ENCODE results near the gene DDA1. TPM values are rescaled to one million over a fixed set of nuclear protein-coding genes. Genes with fewer than 3 reads are reported as not detected.

Gene DDA1
- total RNA-seq, 1 donor = 11.6 TPM

DNA sequence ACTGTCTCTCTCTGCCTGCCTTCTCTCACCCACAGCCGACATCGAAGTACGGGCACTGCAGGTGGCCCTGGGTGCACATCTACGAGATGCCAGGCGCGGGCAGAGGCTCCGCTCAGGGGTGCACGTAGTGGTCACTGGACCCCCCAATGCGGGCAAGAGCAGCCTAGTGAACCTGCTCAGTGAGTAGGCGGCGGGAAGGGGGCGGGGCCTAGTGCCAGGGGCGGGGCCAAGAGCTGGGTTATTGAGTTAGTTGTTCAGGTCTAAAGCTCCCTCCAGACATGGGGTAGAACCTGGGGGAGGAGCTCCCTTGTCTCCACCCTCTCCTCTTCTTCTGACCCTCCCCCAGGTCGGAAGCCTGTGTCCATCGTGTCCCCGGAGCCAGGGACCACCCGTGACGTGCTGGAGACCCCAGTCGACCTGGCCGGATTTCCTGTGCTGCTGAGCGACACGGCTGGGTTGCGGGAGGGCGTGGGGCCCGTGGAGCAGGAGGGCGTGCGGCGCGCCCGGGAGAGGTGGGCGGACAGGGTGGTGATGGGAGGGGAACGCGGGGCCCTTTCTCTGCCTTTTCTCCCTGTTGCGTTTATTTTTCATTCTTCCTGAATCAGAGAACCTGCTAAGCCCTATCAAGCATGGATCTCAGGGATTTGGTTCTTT lies 29.9 kb downstream of the DDA1 start:
- Histone ChIP-seq H3K9me3 (ENCODE audit: low read depth, low read length) (no peaks in the 10 kb centered on the region), H3K4me1 (ENCODE audit: insufficient read depth, low read length) (peaks cover 17% of the 10 kb centered on the region)
- DNase-seq (ENCODE audit: insufficient read length, low spot score, missing footprints) = peak; percentile 70

GRCh38 chr19:17340302-17340870 lies 31.0 kb downstream of the DDA1 start:
- Histone ChIP-seq H3K4me1 (ENCODE audit: insufficient read depth, low read length) (peaks cover 8% of the 10 kb centered on the region), H3K4me2 (ENCODE audit: insufficient read depth, low read length) (no peak overlapping the region), H3K27me3 (ENCODE audit: insufficient read depth, low read length) (no peaks in the 10 kb centered on the region), H2AFZ (ENCODE audit: low read length) (no peak overlapping the region), H3K27ac (ENCODE audit: low read depth, low read length) (no peak overlapping the region), H3K9me3 (ENCODE audit: low read depth, low read length) (no peaks in the 10 kb centered on the region), H3K4me3 (ENCODE audit: insufficient read depth, low read length) (no peak overlapping the region), H3K36me3 (ENCODE audit: insufficient read depth, low read length) (no peaks in the 10 kb centered on the region), H4K20me1 (ENCODE audit: insufficient read depth, low read length) (no peaks in the 10 kb centered on the region), H3K79me2 (ENCODE audit: insufficient read depth, low read length) (no peaks in the 10 kb centered on the region)
- TF ChIP-seq, protein P1, sequence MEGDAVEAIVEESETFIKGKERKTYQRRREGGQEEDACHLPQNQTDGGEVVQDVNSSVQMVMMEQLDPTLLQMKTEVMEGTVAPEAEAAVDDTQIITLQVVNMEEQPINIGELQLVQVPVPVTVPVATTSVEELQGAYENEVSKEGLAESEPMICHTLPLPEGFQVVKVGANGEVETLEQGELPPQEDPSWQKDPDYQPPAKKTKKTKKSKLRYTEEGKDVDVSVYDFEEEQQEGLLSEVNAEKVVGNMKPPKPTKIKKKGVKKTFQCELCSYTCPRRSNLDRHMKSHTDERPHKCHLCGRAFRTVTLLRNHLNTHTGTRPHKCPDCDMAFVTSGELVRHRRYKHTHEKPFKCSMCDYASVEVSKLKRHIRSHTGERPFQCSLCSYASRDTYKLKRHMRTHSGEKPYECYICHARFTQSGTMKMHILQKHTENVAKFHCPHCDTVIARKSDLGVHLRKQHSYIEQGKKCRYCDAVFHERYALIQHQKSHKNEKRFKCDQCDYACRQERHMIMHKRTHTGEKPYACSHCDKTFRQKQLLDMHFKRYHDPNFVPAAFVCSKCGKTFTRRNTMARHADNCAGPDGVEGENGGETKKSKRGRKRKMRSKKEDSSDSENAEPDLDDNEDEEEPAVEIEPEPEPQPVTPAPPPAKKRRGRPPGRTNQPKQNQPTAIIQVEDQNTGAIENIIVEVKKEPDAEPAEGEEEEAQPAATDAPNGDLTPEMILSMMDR (IDR thresholded peaks at IDR 0.05; ENCODE audit: extremely low read depth, low read depth, low read length) = no peak
- peak; percentile 69 for DNase-seq (ENCODE audit: insufficient read length, low spot score, missing footprints)

More for the DNA sequence above, 29.9 kb downstream of the DDA1 start:
- Histone ChIP-seq H4K20me1 (ENCODE audit: insufficient read depth, low read length) (no peaks in the 10 kb centered on the region), H3K4me2 (ENCODE audit: insufficient read depth, low read length) (no peak overlapping the region), H3K27ac (ENCODE audit: low read depth, low read length) (no peak overlapping the region), H3K79me2 (ENCODE audit: insufficient read depth, low read length) (no peaks in the 10 kb centered on the region), H3K4me3 (ENCODE audit: insufficient read depth, low read length) (no peak overlapping the region), H3K27me3 (ENCODE audit: insufficient read depth, low read length) (no peaks in the 10 kb centered on the region), H2AFZ (ENCODE audit: low read length) (no peak overlapping the region), H3K36me3 (ENCODE audit: insufficient read depth, low read length) (no peaks in the 10 kb centered on the region)
- TF ChIP-seq, protein P1 (IDR thresholded peaks at IDR 0.05; ENCODE audit: extremely low read depth, low read depth, low read length) = no peak

DNA sequence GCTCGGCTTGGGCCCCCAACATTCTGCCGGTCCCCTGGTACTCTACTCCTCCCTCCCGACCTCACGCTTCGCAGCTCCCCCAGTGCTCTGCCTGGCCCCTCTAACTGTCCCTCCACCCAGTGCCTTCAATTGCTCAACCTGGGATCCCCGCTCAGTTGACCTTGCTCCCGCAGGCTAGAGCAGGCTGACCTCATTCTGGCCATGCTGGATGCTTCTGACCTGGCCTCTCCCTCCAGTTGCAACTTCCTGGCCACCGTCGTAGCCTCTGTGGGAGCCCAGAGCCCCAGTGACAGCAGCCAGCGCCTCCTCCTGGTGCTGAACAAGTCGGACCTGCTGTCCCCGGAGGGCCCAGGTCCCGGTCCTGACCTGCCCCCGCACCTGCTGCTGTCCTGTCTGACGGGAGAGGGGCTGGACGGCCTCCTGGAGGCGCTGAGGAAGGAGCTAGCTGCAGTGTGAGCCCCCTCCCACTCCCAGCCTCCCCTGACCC lies 31.6 kb downstream of the DDA1 start:
- Histone ChIP-seq H4K20me1 (ENCODE audit: insufficient read depth, low read length) (no peaks in the 10 kb centered on the region), H3K79me2 (ENCODE audit: insufficient read depth, low read length) (no peaks in the 10 kb centered on the region)
- peak; percentile 61 for DNase-seq (ENCODE audit: insufficient read length, low spot score, missing footprints)

DNA sequence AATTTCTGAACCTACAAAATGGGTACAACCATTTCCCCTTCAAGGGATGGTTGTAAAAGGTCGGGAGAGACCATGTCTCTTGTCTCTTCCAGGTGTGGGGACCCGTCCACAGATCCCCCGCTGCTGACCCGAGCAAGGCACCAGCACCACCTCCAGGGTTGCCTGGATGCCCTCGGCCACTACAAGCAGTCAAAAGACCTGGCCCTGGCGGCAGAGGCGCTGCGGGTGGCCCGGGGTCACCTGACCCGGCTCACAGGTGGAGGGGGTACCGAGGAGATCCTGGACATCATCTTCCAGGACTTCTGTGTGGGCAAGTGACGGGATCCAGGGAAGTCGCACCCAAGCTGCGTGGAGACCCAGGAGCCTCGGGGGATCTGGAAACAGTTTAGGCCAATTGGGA lies 32.0 kb downstream of the DDA1 start:
- TF ChIP-seq, protein P1 (IDR thresholded peaks at IDR 0.05; ENCODE audit: extremely low read depth, low read depth, low read length) = no peak
- no peaks in the 10 kb centered on the region for H3K79me2 ChIP-seq (ENCODE audit: insufficient read depth, low read length)
- peaks cover 8% of the 10 kb centered on the region for H3K4me1 ChIP-seq (ENCODE audit: insufficient read depth, low read length)
- no peak overlapping the region for H3K4me2 ChIP-seq (ENCODE audit: insufficient read depth, low read length)
- no peak overlapping the region for H3K27ac ChIP-seq (ENCODE audit: low read depth, low read length)
- no peaks in the 10 kb centered on the region for H3K27me3 ChIP-seq (ENCODE audit: insufficient read depth, low read length)
- H2AFZ ChIP-seq (ENCODE audit: low read length) = no peak overlapping the region
- no peak overlapping the region for H3K4me3 ChIP-seq (ENCODE audit: insufficient read depth, low read length)
- H3K9me3 ChIP-seq (ENCODE audit: low read depth, low read length) = no peaks in the 10 kb centered on the region
- H3K36me3 ChIP-seq (ENCODE audit: insufficient read depth, low read length) = no peaks in the 10 kb centered on the region
- no peak for DNase-seq (ENCODE audit: insufficient read length, low spot score, missing footprints)
- no peaks in the 10 kb centered on the region for H4K20me1 ChIP-seq (ENCODE audit: insufficient read depth, low read length)

More for the DNA sequence above, 31.6 kb downstream of the DDA1 start:
- no peak overlapping the region for H2AFZ ChIP-seq (ENCODE audit: low read length)
- no peaks in the 10 kb centered on the region for H3K27me3 ChIP-seq (ENCODE audit: insufficient read depth, low read length)
- no peak overlapping the region for H3K4me2 ChIP-seq (ENCODE audit: insufficient read depth, low read length)
- H3K4me1 ChIP-seq (ENCODE audit: insufficient read depth, low read length) = peaks cover 8% of the 10 kb centered on the region
- no peaks in the 10 kb centered on the region for H3K36me3 ChIP-seq (ENCODE audit: insufficient read depth, low read length)
- H3K9me3 ChIP-seq (ENCODE audit: low read depth, low read length) = no peaks in the 10 kb centered on the region
- no peak overlapping the region for H3K4me3 ChIP-seq (ENCODE audit: insufficient read depth, low read length)
- TF ChIP-seq, protein P1 (IDR thresholded peaks at IDR 0.05; ENCODE audit: extremely low read depth, low read depth, low read length) = no peak
- H3K27ac ChIP-seq (ENCODE audit: low read depth, low read length) = no peak overlapping the region
